HFFc6 (cell line): ENCODE results near the gene CD200R1L. TPM values are rescaled to one million over a fixed set of nuclear protein-coding genes. Genes with fewer than 3 reads are reported as not detected.

ENCODE experiments used
- DNase-seq: peaks from one replicate; pipeline ENCODE4 v3.0.0-alpha.2; 2018
- H3K27ac Mint-ChIP-seq: 2 replicates; pipeline ENCODE4 v1.8.0; 2020; ENCODE audit warnings: mild to moderate bottlenecking, mixed read lengths
- H3K27me3 Mint-ChIP-seq: 2 replicates; pipeline ENCODE4 v1.8.0; 2021; ENCODE audit warnings: mild to moderate bottlenecking, moderate library complexity, mixed read lengths; ENCODE audit not compliant: insufficient read depth
- H3K36me3 Mint-ChIP-seq: 2 replicates; pipeline ENCODE4 v1.8.0; 2021; ENCODE audit warnings: low read depth, mixed read lengths
- H3K4me1 Mint-ChIP-seq: 2 replicates; pipeline ENCODE4 v1.8.0; 2020; ENCODE audit warnings: low read depth, mixed read lengths
- H3K4me3 Mint-ChIP-seq: 2 replicates; pipeline ENCODE4 v1.8.0; 2020; ENCODE audit warnings: mild to moderate bottlenecking, moderate library complexity, mixed read lengths
- H3K9me3 Mint-ChIP-seq: 2 replicates; pipeline ENCODE4 v1.8.0; 2020; ENCODE audit warnings: mild to moderate bottlenecking, mixed read lengths
- CTCF ChIP-seq: fragments of 200-600 bp; sonication (generic); IDR thresholded peaks from 2 replicates; pipeline ENCODE4 v1.5.0; 2021; ENCODE audit warnings: antibody characterized with exemption, mild to moderate bottlenecking
- long read RNA-seq: library from polyadenylated mRNA; unstranded; transcript quantifications from one replicate; pipeline ENCODE4 v2.0.0, GENCODE V29; 2019
- total RNA-seq, 6 experiments: library from RNA; stranded (reverse); fragmentation: NEBNext Ultra II Directional; extraction: Animal tissue kit (Norgen Biotek cat#: 25700); gene quantifications; 2 replicates in 1 of 6; 3 replicates in 5 of 6; pipeline ENCODE4 v1.2.3, GENCODE V29; 2021

The CD200R1L gene
- total RNA-seq = not detected
- long read RNA-seq = 0 reads

- Mint-ChIP-seq H3K9me3 (peaks cover 24% of the 10 kb centered on the region), H3K27me3 (peaks cover 9% of the 10 kb centered on the region), H3K4me1 (no peaks in the 10 kb centered on the region), H3K36me3 (0 out of 2 replicates have a peak, but pooled peaks cover under 1% of the 10 kb centered on the region), H3K27ac (no peak within 1 kb of the TSS), H3K4me3 (no peak within 1 kb of the TSS; the same call in 1 of the 2 replicates)
- DNase-seq = no peak
- TF ChIP-seq CTCF = no peak
Observed at GRCh38 chr3:112846764-112847163, at the start of gene CD200R1L. CD200R1L (minus strand) TSS chr3:112846864; CDS start chr3:112829367, 17,497 bp downstream.

GRCh38 chr3:112894258-112894657 lies 47.6 kb upstream of the CD200R1L start:
- Mint-ChIP-seq H3K27me3 (peaks cover 7% of the 10 kb centered on the region), H3K4me3 (no peak overlapping the region), H3K27ac (no peak overlapping the region), H3K9me3 (no peaks in the 10 kb centered on the region), H3K36me3 (no peaks in the 10 kb centered on the region), H3K4me1 (no peaks in the 10 kb centered on the region)
- peak; percentile 16 for DNase-seq
- TF ChIP-seq CTCF = no peak

- no peaks in the 10 kb centered on the region for H3K9me3 Mint-ChIP-seq
- H3K4me3 Mint-ChIP-seq = no peak overlapping the region
- no peak for TF ChIP-seq CTCF
- no peak for DNase-seq
- H3K27ac Mint-ChIP-seq = no peak overlapping the region
- no peaks in the 10 kb centered on the region for H3K36me3 Mint-ChIP-seq
- peaks cover 6% of the 10 kb centered on the region; the same call in 1 of the 2 replicates for H3K4me1 Mint-ChIP-seq
- peaks cover 10% of the 10 kb centered on the region for H3K27me3 Mint-ChIP-seq
Observed at GRCh38 chr3:112889357-112889756, 42.7 kb upstream of the CD200R1L start.

- no peak for TF ChIP-seq CTCF
Observed at GRCh38 chr3:112888381-112889085, 41.9 kb upstream of the CD200R1L start.

GRCh38 chr3:112884678-112885290 lies 38.1 kb upstream of the CD200R1L start:
- peaks cover 6% of the 10 kb centered on the region; the same call in 1 of the 2 replicates for H3K4me1 Mint-ChIP-seq
- H3K27me3 Mint-ChIP-seq = peaks cover 21% of the 10 kb centered on the region
- no peak for TF ChIP-seq CTCF
- no peak overlapping the region for H3K27ac Mint-ChIP-seq
- no peaks in the 10 kb centered on the region for H3K36me3 Mint-ChIP-seq
- no peaks in the 10 kb centered on the region for H3K9me3 Mint-ChIP-seq
- H3K4me3 Mint-ChIP-seq = no peak overlapping the region
- no peak for DNase-seq

More at GRCh38 chr3:112888381-112889085, 41.9 kb upstream of the CD200R1L start:
- H3K36me3 Mint-ChIP-seq = no peaks in the 10 kb centered on the region
- no peak for DNase-seq
- no peak overlapping the region for H3K27ac Mint-ChIP-seq
- H3K4me3 Mint-ChIP-seq = no peak overlapping the region
- no peaks in the 10 kb centered on the region for H3K9me3 Mint-ChIP-seq
- peaks cover 10% of the 10 kb centered on the region for H3K27me3 Mint-ChIP-seq
- peaks cover 6% of the 10 kb centered on the region; the same call in 1 of the 2 replicates for H3K4me1 Mint-ChIP-seq
